GM12878 (cell line): Measurements from ENCODE around the gene SKAP1. TPM values are rescaled to one million over a fixed set of nuclear protein-coding genes. Genes with fewer than 3 reads are reported as not detected.

Source experiments
- ATAC-seq: fragments of 200-7000 bp; cut with Tn5 transposase; 3 replicates; pipeline ENCODE4 v1.9.1; 2020; ENCODE audit warnings: mild to moderate bottlenecking, moderate library complexity
- BruUV-seq: library from RNA; stranded (reverse); fragments of 400-500 nt; replicated peaks from 2 replicates; lab custom pipeline; 2021; lab: Mats Ljungman, UMichigan
- CTCF ChIA-PET: fragments of 300-600 bp; sonication (Branson Sonifier 250); formaldehyde crosslinking; extraction: SDS; loops from one replicate; lab custom pipeline; 2021; ENCODE audit warnings: inconsistent platforms; lab: Yijun Ruan, JAX
- POLR2A ChIA-PET: fragments of 350-600 bp; formaldehyde crosslinking; extraction: SDS; loops from one replicate; lab custom pipeline; 2021; ENCODE audit warnings: inconsistent platforms; lab: Charles Lee
- RAD21 ChIA-PET: fragments of 300-600 bp; sonication (Branson Sonifier 250); formaldehyde crosslinking; loops from one replicate; lab custom pipeline; 2023; ENCODE audit warnings: antibody characterized with exemption; ENCODE audit not compliant: unreplicated experiment; lab: Charles Lee
- SMC1A ChIA-PET: fragments of 300-600 bp; sonication (Branson Sonifier 250); formaldehyde crosslinking; loops from one replicate; lab custom pipeline; 2023; ENCODE audit not compliant: unreplicated experiment, uncharacterized antibody; lab: Charles Lee
- DNase-seq: peaks from one replicate; pipeline ENCODE4 v3.0.0-alpha.2; 2011; ENCODE audit warnings: low read depth, low spot score
- FAIRE-seq: peaks from 3 replicates; lab custom pipeline; 2011; peaks lifted over from hg19 to GRCh38; lab: Jason Lieb, UNC
- H2AFZ ChIP-seq: 2 replicates; pipeline ENCODE4 v1.6.0; 2011; ENCODE audit warnings: low read depth, low read length, control low read depth; ENCODE audit not compliant: control insufficient read depth
- H3K27ac ChIP-seq: 2 replicates; pipeline ENCODE4 v1.5.1; 2011; ENCODE audit warnings: control low read depth; ENCODE audit not compliant: control insufficient read depth, insufficient read depth
- H3K27me3 ChIP-seq, 2 experiments: replicated peaks in 1 of 2; 2 replicates each; pipeline versions ENCODE4 v1.6.0 to v1.6.1; 2011; ENCODE audit warnings: low read length in 1 of 2; ENCODE audit not compliant: control insufficient read depth in 2 of 2, insufficient read depth in 2 of 2
- H3K36me3 ChIP-seq, 2 experiments: 2 replicates each; pipeline ENCODE4 v1.5.1; 2011; ENCODE audit warnings: low read length in 1 of 2; ENCODE audit not compliant: control insufficient read depth in 2 of 2, insufficient read depth in 2 of 2
- H3K4me1 ChIP-seq: 2 replicates; pipeline ENCODE4 v1.6.1; 2011; ENCODE audit warnings: mild to moderate bottlenecking, low read length, moderate library complexity, mixed read lengths; ENCODE audit not compliant: control insufficient read depth, insufficient read depth
- H3K4me2 ChIP-seq: 2 replicates; pipeline ENCODE4 v1.6.0; 2011; ENCODE audit warnings: control low read depth; ENCODE audit not compliant: control insufficient read depth, insufficient read depth
- H3K4me3 ChIP-seq: fragments of 200-600 bp; sonication (generic); 2 replicates; pipeline ENCODE4 v1.5.1; 2016
- H3K79me2 ChIP-seq: 2 replicates; pipeline ENCODE4 v1.6.0; 2011; ENCODE audit warnings: low read length; ENCODE audit not compliant: control insufficient read depth, insufficient read depth
- H3K9ac ChIP-seq: 2 replicates; pipeline ENCODE4 v1.8.0; 2011; ENCODE audit warnings: low read length, control low read depth, mixed read lengths; ENCODE audit not compliant: control insufficient read depth, insufficient read depth
- H3K9me3 ChIP-seq: replicated peaks from 3 replicates; pipeline ENCODE4 v1.5.1; 2011; ENCODE audit warnings: mild to moderate bottlenecking, low read length; ENCODE audit not compliant: control insufficient read depth, insufficient read depth
- H4K20me1 ChIP-seq: 2 replicates; pipeline ENCODE4 v1.6.0; 2011; ENCODE audit not compliant: control insufficient read depth, insufficient read depth
- MEF2B ChIP-seq: fragments of 450-650 bp; IDR thresholded peaks from 2 replicates; pipeline ENCODE4 v1.6.1; 2018; ENCODE audit warnings: mild to moderate bottlenecking, moderate library complexity; ENCODE audit not compliant: partially characterized antibody, poor library complexity, severe bottlenecking
- MXI1 ChIP-seq: fragments of 150-350 bp; IDR thresholded peaks from 2 replicates; pipeline ENCODE4 v1.6.1; 2011; ENCODE audit warnings: low read depth, mild to moderate bottlenecking, inconsistent platforms, low read length, improper control_type of control experiment
- RELA ChIP-seq: fragments of 450-650 bp; IDR thresholded peaks from 2 replicates; pipeline ENCODE4 v1.8.0; 2014; ENCODE audit warnings: borderline replicate concordance; ENCODE audit not compliant: partially characterized antibody
- SMAD1 ChIP-seq: fragments of 450-650 bp; IDR thresholded peaks from 2 replicates; pipeline ENCODE4 v1.6.1; 2018; ENCODE audit warnings: mild to moderate bottlenecking, low read depth; ENCODE audit not compliant: partially characterized antibody
- SP1 ChIP-seq: IDR thresholded peaks from one replicate; pipeline ENCODE4 v1.6.1; 2011; ENCODE audit warnings: low read depth, low read length
- TCF12 ChIP-seq: IDR thresholded peaks from 2 replicates; pipeline ENCODE4 v1.6.1; 2011; ENCODE audit warnings: low read depth, mild to moderate bottlenecking, low read length
- WGBS: methylation state at CpG from one replicate; pipeline ENCODE4 v1.1.6; 2016; ENCODE audit warnings: low lambda C conversion rate; ENCODE audit not compliant: insufficient replicate concordance, insufficient coverage; ENCODE audit errors: missing lambda C conversion rate; 5-methylcytosine and 5-hydroxymethylcytosine counted together
- in situ Hi-C: fragments of 300-500 bp; cut with MboI; formaldehyde crosslinking; loops from 9 replicates; pipeline ENCODE4 v1.14.3; 2018; ENCODE audit warnings: mixed read lengths
- intact Hi-C: fragments of 100-400 bp; cut with micrococcal nuclease; formaldehyde crosslinking; loops from one replicate; pipeline ENCODE4 v1.14.2; 2022; ENCODE audit not compliant: unreplicated experiment
- polyA plus RNA-seq, 11 experiments: library from polyadenylated mRNA; depleted of rRNA in 4 of 11; unstranded in 6 of 11; stranded (reverse) in 5 of 11; fragments of >200 nt; fragmentation: Nextera tagmentation in 4 of 11; fragmentation: Illumina TruSeq in 1 of 11; extraction: Ambion mirVana in 4 of 11; extraction: Trizol in 1 of 11; gene quantifications; 1 replicate in 1 of 11; 2 replicates in 10 of 11; pipeline versions ENCODE4 v1.2.1 to v1.2.3, GENCODE V29; 2011 to 2016; ENCODE audit warnings: inconsistent platforms in 2 of 11, missing spikeins in 2 of 11, low read depth in 1 of 11
- total RNA-seq, 4 experiments: library from RNA; depleted of rRNA in 3 of 4; stranded (reverse); fragments of >200 nt in 3 of 4; fragmentation: Illumina TruSeq in 1 of 4; extraction: Trizol in 1 of 4; gene quantifications; 2 replicates each; pipeline versions ENCODE4 v1.2.1 to v1.2.3, GENCODE V29; 2013 to 2021
- TF ChIP-seq, protein P1 (sequence below): fragments of 450-650 bp; IDR thresholded peaks from 2 replicates; pipeline ENCODE4 v1.6.1; 2016; ENCODE audit warnings: mild to moderate bottlenecking
- TF ChIP-seq, protein P2 (sequence below): IDR thresholded peaks from 2 replicates; pipeline ENCODE4 v1.6.1; 2011; ENCODE audit warnings: borderline replicate concordance, low read depth, mild to moderate bottlenecking, moderate library complexity, low read length; ENCODE audit not compliant: insufficient read depth, poor library complexity, severe bottlenecking

The SKAP1 gene
- total and polyA plus RNA-seq, 10 of the 15 experiments (the other 5 are each of a cell fraction or from before 2014, with no cell fraction given) = 17.1 to 97.6 (median 35.9) TPM

DNA sequence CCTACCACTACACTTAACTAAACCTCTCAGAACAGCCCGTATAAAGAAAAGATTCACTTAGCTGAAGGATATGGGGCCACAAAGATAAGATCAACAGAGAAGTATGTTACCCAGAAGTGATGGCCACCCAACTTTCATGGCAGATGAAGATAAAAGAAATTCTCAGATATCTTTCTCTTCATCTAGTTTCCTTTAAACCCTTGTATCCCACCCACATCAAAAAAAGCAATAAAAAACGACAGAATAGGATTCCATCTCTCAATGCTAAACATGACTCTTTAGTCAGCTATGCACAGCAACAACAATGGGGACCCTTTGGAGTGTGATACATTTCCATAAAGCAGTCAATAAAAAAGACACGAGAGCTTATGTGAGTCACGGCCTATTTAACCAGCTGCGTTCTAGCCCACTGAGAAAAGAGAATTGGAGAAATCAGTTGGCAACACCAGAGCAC is 235.9 kb downstream of the SKAP1 start:
- ATAC-seq (no peak), FAIRE-seq (no peak), DNase-seq (no peak)
- Histone ChIP-seq H3K9me3 (no peaks in the 10 kb centered on the region), H3K36me3 (peaks cover 0 to 7% of the 10 kb centered on the region in 2 experiments; a peak in 2 of 4 replicates), H3K4me1 (peaks cover 2% of the 10 kb centered on the region; the same call in 1 of the 2 replicates), H3K27me3 (no peaks in the 10 kb centered on the region), H2AFZ (no peak overlapping the region), H3K4me2 (no peak overlapping the region), H3K9ac (no peak overlapping the region), H3K27ac (no peak overlapping the region), H3K4me3 (no peak overlapping the region), H4K20me1 (no peaks in the 10 kb centered on the region), H3K79me2 (no peaks in the 10 kb centered on the region)
- no TSS peak for BruUV-seq
- ChIA-PET SMC1A (interaction anchor here (0.7 to 1.1 kb wide), 2 partner anchors 8 to 27 kb away, joined by 3 to 4 read pairs; no protein-coding TSS in a partner anchor), RAD21 (interaction anchor here (1.0 kb wide), 1 partner anchor 29 kb away, joined by 3 read pairs; no protein-coding TSS in a partner anchor), CTCF (interaction anchor here (1.0 to 1.4 kb wide), 2 partner anchors 11 to 142 kb away, joined by 4 read pairs; no protein-coding TSS in a partner anchor), POLR2A (no interaction called here)
- 76% methylated on average over 5 of the region's 5 CpGs for WGBS
- TF ChIP-seq, protein P1, sequence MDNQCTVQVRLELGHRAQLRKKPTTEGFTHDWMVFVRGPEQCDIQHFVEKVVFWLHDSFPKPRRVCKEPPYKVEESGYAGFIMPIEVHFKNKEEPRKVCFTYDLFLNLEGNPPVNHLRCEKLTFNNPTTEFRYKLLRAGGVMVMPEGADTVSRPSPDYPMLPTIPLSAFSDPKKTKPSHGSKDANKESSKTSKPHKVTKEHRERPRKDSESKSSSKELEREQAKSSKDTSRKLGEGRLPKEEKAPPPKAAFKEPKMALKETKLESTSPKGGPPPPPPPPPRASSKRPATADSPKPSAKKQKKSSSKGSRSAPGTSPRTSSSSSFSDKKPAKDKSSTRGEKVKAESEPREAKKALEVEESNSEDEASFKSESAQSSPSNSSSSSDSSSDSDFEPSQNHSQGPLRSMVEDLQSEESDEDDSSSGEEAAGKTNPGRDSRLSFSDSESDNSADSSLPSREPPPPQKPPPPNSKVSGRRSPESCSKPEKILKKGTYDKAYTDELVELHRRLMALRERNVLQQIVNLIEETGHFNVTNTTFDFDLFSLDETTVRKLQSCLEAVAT = no peak
- no peak for TF ChIP-seq SMAD1
- TF ChIP-seq, protein P2, sequence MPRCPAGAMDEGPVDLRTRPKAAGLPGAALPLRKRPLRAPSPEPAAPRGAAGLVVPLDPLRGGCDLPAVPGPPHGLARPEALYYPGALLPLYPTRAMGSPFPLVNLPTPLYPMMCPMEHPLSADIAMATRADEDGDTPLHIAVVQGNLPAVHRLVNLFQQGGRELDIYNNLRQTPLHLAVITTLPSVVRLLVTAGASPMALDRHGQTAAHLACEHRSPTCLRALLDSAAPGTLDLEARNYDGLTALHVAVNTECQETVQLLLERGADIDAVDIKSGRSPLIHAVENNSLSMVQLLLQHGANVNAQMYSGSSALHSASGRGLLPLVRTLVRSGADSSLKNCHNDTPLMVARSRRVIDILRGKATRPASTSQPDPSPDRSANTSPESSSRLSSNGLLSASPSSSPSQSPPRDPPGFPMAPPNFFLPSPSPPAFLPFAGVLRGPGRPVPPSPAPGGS = no peak
- TF ChIP-seq RELA = no peak
- TF ChIP-seq MEF2B = no peak
- no peak for TF ChIP-seq SP1
- no peak for TF ChIP-seq TCF12
- no peak for TF ChIP-seq MXI1
- in situ Hi-C loops (no loop called here), intact Hi-C loops (no loop called here)
